PC-9 (cell line): ENCODE data around the gene NOS1AP. TPM values are rescaled to one million over a fixed set of nuclear protein-coding genes. Genes with fewer than 3 reads are reported as not detected.

Experiments
- BruUV-seq: library from RNA; stranded (reverse); fragments of 400-500 nt; replicated peaks from 2 replicates; lab custom pipeline; 2021; lab: Mats Ljungman, UMichigan
- CTCF ChIA-PET: fragments of 300-600 bp; sonication (Branson Sonifier 250); formaldehyde crosslinking; loops from one replicate; lab custom pipeline; 2022; ENCODE audit warnings: antibody characterized with exemption; lab: Charles Lee
- POLR2A ChIA-PET: fragments of 300-600 bp; sonication (Branson Sonifier 250); formaldehyde crosslinking; loops from one replicate; lab custom pipeline; 2022; ENCODE audit warnings: antibody characterized with exemption; ENCODE audit not compliant: unreplicated experiment; lab: Charles Lee
- DNase-seq, 2 experiments: peaks; one replicate each; pipeline versions ENCODE4 v3.0.0 to v3.0.0-alpha.2; 2015 to 2022; ENCODE audit warnings: mixed read lengths in 1 of 2
- H2AFZ ChIP-seq: fragments of 200-600 bp; sonication (generic); 2 replicates; pipeline ENCODE4 v1.8.1; 2017; ENCODE audit warnings: antibody characterized with exemption
- H3F3A ChIP-seq: fragments of 200-600 bp; sonication (generic); 2 replicates; pipeline ENCODE4 v1.8.1; 2017; ENCODE audit warnings: antibody characterized with exemption, mild to moderate bottlenecking, low read depth; ENCODE audit not compliant: insufficient read depth
- H3K27ac ChIP-seq: fragments of 200-600 bp; sonication (generic); 2 replicates; pipeline ENCODE4 v1.6.1; 2016; ENCODE audit warnings: mixed run types
- H3K27me3 ChIP-seq: fragments of 200-600 bp; sonication (generic); 2 replicates; pipeline ENCODE4 v1.6.1; 2016; ENCODE audit warnings: low read depth, mixed run types; ENCODE audit not compliant: insufficient read depth
- H3K36me3 ChIP-seq: fragments of 200-600 bp; sonication (generic); 2 replicates; pipeline ENCODE4 v1.6.1; 2016; ENCODE audit warnings: low read depth, mixed run types
- H3K4me1 ChIP-seq: fragments of 200-600 bp; sonication (generic); replicated peaks from 2 replicates; pipeline ENCODE4 v1.6.1; 2016; ENCODE audit warnings: mixed run types; ENCODE audit not compliant: insufficient read depth
- H3K4me2 ChIP-seq: fragments of 200-600 bp; sonication (generic); 2 replicates; pipeline ENCODE4 v1.6.1; 2017; ENCODE audit warnings: mixed run types
- H3K4me3 ChIP-seq: fragments of 200-600 bp; sonication (generic); 2 replicates; pipeline ENCODE4 v1.6.1; 2016; ENCODE audit warnings: mixed run types
- H3K79me2 ChIP-seq: fragments of 200-600 bp; sonication (generic); 2 replicates; pipeline ENCODE4 v1.6.1; 2017; ENCODE audit warnings: low read depth, mixed run types
- H3K9me2 ChIP-seq: fragments of 200-600 bp; sonication (generic); 2 replicates; pipeline ENCODE4 v1.8.1; 2017; ENCODE audit warnings: mild to moderate bottlenecking; ENCODE audit not compliant: insufficient read depth
- H3K9me3 ChIP-seq: fragments of 200-600 bp; sonication (generic); 2 replicates; pipeline ENCODE4 v1.8.1; 2016; ENCODE audit warnings: low read depth; ENCODE audit not compliant: insufficient read depth
- H4K20me1 ChIP-seq: fragments of 200-600 bp; sonication (generic); 2 replicates; pipeline ENCODE4 v1.8.1; 2017; ENCODE audit not compliant: insufficient read depth
- CTCF ChIP-seq: fragments of 200-600 bp; sonication (generic); conservative IDR thresholded peaks from 2 replicates; pipeline ENCODE4 v1.6.1; 2017; ENCODE audit warnings: mixed run types, antibody characterized with exemption, mild to moderate bottlenecking, moderate library complexity
- EZH2 ChIP-seq: fragments of 200-600 bp; sonication (generic); IDR thresholded peaks from 2 replicates; pipeline ENCODE4 v1.8.0; 2017; ENCODE audit warnings: antibody characterized with exemption, low read depth
- intact Hi-C: fragments of 100-400 bp; cut with micrococcal nuclease; formaldehyde crosslinking; loops from one replicate; pipeline ENCODE4 v1.10.0; 2022; ENCODE audit not compliant: unreplicated experiment
- total RNA-seq: library from RNA; stranded (reverse); gene quantifications from 2 replicates; pipeline ENCODE4 v1.2.3, GENCODE V29; 2021

Gene NOS1AP
- total RNA-seq, 1 experiment from 2014 or later, result 9.9 TPM

- Histone ChIP-seq H3K4me1 (peaks cover 35% of the 10 kb centered on the region), H3K9me3 (no peaks in the 10 kb centered on the region), H3K27ac (peak overlapping the region; percentile 47), H3K36me3 (no peaks in the 10 kb centered on the region), H3K4me3 (no peak overlapping the region; the same call in 1 of the 2 replicates), H4K20me1 (peaks cover 16% of the 10 kb centered on the region; the same call in 1 of the 2 replicates), H3F3A (peaks cover 30% of the 10 kb centered on the region), H3K27me3 (no peaks in the 10 kb centered on the region), H3K4me2 (peak overlapping the region; percentile 68), H3K9me2 (no peaks in the 10 kb centered on the region), H2AFZ (no peak overlapping the region), H3K79me2 (peaks cover 45% of the 10 kb centered on the region)
- POLR2A ChIA-PET, result no interaction called here
- CTCF ChIA-PET, result no interaction called here
- TF ChIP-seq CTCF (no peak), EZH2 (no peak)
- no TSS peak for BruUV-seq
- no peak for DNase-seq
- intact Hi-C loops, result loop anchor here (2.0 kb wide), 1 partner anchor 104 kb away; no protein-coding TSS in a partner anchor
These were observed 214.9 kb downstream of the NOS1AP start for GRCh38 chr1:162284206-162284955.

DNA sequence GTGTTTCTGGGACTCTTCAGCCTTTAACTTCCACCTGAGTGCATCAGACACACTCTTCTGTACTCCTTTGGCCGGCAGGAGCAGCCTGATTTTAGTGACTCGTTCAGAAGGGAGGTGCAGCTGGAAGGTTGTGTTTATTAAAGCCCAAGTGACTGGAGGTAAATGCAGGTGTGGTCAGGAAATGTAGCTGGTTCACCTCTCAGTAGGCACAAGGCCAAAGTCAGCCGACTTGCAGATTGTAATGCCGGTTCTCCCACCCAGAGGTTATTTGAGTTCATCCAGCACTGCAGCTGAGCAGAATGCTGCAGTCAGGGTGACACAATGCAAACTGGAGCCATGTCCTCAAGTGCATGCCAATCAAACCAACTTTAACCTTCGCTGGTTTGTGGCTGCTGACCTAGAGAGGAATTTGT lies 215.7 kb downstream of the NOS1AP start:
- ChIA-PET CTCF (no interaction called here), POLR2A (interaction anchor here (0.6 kb wide), 1 partner anchor 86 kb away, joined by 3 read pairs; no protein-coding TSS in a partner anchor)
- Histone ChIP-seq H3K27me3 (no peaks in the 10 kb centered on the region), H3K9me2 (no peaks in the 10 kb centered on the region), H3K4me1 (peaks cover 35% of the 10 kb centered on the region), H3K9me3 (no peaks in the 10 kb centered on the region), H3K4me2 (peak overlapping the region; percentile 68), H3F3A (peaks cover 30% of the 10 kb centered on the region), H3K4me3 (no peak overlapping the region), H3K27ac (peak overlapping the region; percentile 47), H3K36me3 (no peaks in the 10 kb centered on the region), H3K79me2 (peaks cover 40% of the 10 kb centered on the region), H2AFZ (no peak overlapping the region), H4K20me1 (peaks cover 16% of the 10 kb centered on the region; the same call in 1 of the 2 replicates)
- DNase-seq, result peak; percentile 86 to 97
- TF ChIP-seq EZH2 (no peak), CTCF (no peak; the same call in 1 of the 2 replicates)
- no TSS peak for BruUV-seq
- intact Hi-C loops, result loop anchor here (1.0 to 5.0 kb wide), 3 partner anchors 62 to 1037 kb away; partner anchors contain the start of gene NUF2

DNA sequence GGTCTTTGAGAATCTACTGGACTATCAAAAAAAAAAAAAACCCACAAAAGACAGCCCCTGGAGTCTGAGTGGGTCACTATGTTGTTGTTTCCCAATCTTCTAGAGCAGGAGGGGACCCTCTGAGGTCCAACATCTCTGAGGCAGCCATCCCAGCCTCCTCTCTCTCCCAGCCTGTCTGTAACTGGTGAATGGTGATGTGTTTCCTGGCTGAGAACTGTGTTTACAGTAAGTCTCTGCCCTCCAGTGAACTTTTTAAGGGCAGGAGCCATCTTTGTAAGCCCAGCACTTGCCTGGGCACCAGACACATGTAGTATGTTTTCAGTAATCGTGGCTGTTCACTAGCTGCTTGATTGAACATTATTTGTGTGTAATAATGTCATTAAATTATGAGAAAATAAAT lies 221.5 kb downstream of the NOS1AP start:
- H2AFZ ChIP-seq, result no peak overlapping the region
- H3F3A ChIP-seq, result peaks cover 18% of the 10 kb centered on the region; the same call in 1 of the 2 replicates
- H3K79me2 ChIP-seq, result peaks cover 27% of the 10 kb centered on the region
- H3K9me2 ChIP-seq, result no peaks in the 10 kb centered on the region
- POLR2A ChIA-PET, result interaction anchor here (0.6 to 0.7 kb wide), 2 partner anchors 66 to 81 kb away, joined by 9 to 10 read pairs; no protein-coding TSS in a partner anchor
- 0 out of 2 replicates have a peak, but pooled peaks cover 7% of the 10 kb centered on the region for H4K20me1 ChIP-seq
- CTCF ChIA-PET, result no interaction called here
- no peaks in the 10 kb centered on the region for H3K27me3 ChIP-seq
- DNase-seq, result no peak
- H3K27ac ChIP-seq, result no peak overlapping the region
- intact Hi-C loops, result no loop called here
- H3K4me3 ChIP-seq, result no peak overlapping the region
- peaks cover 23% of the 10 kb centered on the region for H3K4me1 ChIP-seq
- TF ChIP-seq CTCF (no peak), EZH2 (no peak)
- BruUV-seq, result no TSS peak
- no peak overlapping the region for H3K4me2 ChIP-seq
- no peaks in the 10 kb centered on the region for H3K9me3 ChIP-seq
- peaks cover 6% of the 10 kb centered on the region; the same call in 1 of the 2 replicates for H3K36me3 ChIP-seq
